Left renal pelvis (tissue), 4 donors: Measurements from ENCODE around the gene TMEM63B. TPM values are rescaled to one million over a fixed set of nuclear protein-coding genes. Genes with fewer than 3 reads are reported as not detected.
"Not testable (repeated sequence)": the region's sequence is repeated elsewhere in the genome, so short reads cannot be mapped to it uniquely, and the experiment has no call there.

Experiments used
- DNase-seq, 4 donors: peaks; one replicate each; pipeline ENCODE4 v3.0.0-alpha.2; 2013; ENCODE audit warnings: low read depth in 4 of 4, low spot score in 3 of 4
- polyA plus RNA-seq, 4 donors: library from polyadenylated mRNA; unstranded; fragments of 120-200 nt; gene quantifications; one replicate each; pipeline ENCODE4 v1.2.1, GENCODE V29; 2013; ENCODE audit not compliant: insufficient read length in 4 of 4

TMEM63B gene
- polyA plus RNA-seq, 4 donors = 23.9 to 37.9 (median 31.3) TPM

DNA sequence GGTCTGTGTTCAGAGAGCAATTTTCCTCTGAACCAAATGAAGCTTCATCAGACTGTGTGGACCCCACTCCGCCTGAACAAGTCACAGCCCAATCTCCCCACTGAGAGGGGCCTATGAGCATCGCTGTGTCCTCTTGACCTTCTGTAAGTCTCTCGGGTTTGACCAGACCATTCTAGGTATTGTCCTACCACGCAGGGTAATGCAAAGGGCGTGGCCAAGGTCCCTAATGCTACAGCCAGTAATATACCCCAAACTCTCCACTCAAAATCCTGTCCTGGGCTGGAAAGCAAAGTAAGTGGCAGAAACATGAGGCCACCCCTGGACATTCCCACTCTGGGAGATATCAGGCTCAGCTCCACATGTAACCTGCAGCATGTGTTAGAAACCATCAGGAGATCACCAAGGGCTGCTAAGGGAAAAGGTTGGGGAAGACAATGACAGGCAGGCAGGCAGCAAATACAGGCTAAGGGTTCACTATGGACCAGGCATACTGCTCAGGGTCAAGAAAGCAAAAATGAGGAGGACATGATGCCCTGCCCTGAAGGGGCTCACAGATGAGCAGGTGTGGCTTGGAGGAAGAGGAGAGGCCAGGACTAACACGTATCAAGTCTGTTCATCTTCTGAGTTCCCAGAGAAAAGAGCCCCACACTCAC, 33.5 kb upstream of the TMEM63B start:
- DNase-seq = no peak

DNA sequence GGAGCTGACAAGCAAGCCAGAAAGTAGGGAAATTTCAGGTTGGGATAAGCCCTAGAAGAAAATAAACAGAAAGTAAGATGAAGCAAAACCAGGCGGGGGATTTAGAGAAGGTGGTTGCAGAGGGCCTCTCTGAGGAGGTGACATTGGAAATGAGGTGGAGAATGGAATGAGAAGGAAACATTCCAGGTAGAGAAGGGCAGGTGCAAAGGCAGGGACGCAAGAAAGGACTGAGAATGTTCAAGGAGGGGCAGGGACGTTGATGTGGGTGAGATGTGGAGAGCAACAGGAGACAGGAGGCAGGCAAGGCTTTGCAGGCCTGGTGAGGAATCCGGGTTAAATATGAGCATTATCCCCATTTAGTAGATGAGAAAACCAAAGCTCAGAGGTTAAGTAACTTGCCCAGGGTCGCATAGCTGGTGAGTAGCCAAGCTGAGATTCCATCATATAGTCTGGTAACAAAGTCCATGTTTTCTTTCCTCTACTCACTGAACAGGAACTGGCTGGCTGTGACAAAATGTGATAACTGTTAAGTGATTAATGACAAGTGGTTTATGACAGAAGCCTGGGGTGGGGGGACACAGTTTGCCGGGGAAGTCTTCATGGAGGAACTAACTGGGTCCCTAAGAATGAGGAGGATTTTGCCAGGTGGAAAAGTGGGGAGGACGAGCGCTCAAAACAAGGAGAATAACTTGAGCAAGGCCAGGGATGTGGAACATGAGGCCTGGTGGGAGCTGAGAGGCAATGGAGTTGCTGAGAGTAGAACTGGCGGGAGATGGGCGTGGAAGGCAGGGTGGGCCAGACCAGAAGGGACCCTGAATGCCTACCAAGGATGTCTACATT, 32.7 kb upstream of the TMEM63B start:
- DNase-seq = no peak

DNA sequence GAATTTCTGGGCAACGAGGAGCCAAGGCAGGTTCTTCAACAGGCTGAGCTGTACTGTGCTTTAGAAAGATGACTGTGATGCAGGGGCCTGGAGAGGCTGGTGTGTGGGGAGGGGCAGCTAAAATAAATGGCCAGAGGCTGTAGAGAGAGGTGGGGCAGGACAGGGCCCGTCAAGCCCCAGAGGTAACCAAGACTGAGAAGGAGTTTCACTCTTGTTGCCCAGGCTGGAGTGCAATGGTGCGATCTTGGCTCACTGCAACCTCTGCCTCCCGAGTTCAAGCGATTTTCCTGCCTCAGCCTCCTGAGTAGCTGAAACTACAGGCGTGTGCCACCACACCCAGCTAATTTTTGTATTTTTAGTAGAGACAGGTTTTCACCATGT, 32.1 kb upstream of the TMEM63B start:
- not testable (repeated sequence) for DNase-seq

DNA sequence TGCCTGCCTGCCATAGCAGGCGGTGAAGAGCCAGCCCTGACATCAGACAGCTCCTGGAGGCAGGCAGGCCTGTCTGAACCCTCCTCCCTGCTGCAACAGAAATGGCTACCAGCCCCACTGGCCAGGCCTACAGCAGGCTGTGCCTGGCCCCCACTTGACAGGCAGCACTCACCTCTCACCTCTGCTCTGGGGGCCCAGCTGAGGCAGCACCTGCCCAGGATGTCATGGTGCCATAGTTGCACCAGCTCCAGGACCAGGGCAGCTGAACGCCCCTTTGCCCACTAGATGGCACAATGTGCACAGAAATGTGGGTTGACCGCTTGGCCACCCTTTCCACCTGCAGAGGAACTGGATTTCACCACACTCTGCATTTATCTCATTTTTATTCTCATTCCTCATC, 30.7 kb upstream of the TMEM63B start:
- DNase-seq = no peak

DNA sequence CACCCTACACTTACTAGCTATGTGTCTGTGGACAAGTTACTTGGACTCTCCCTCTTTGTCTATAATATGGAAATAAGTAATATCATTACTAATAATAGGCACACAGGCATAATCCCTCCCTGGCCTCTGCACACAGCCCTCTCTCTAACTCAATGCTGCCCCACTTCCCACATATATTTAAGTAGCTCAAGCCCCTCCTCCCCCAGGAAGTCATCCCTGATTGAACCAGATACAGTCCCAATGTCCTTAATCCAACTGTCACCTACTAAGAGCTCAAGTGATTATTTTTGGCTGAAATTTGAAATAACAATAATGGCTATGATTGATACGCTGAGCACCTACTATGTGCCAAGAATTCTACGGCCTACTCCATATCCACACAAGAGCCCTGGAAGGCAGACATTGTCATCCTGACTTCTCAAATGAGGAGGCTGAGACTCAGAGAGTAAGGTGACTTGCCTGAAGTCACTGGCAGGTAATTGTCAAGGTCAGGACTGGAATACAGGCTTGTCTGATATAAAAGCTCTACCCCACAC, 29.5 kb upstream of the TMEM63B start:
- no peak for DNase-seq

DNA sequence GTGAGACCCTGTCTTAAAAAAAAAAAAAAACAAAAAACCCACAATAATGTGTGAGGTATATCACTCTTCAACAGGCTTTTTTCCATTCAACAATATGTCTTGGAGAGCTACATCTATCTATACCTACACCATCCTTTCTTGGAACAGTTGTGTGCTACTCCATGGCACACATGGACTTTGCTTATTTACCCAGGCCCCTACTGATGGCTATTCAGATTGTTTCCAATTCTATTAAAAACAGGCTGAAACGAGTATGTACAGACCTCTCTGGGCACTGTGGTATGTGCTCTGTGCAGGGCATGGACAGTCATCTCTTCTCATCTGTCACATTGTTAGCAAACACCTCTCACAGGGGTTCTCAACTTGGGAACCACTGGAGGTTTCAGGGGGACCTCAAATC, 28.2 kb upstream of the TMEM63B start:
- DNase-seq = no peak

DNA sequence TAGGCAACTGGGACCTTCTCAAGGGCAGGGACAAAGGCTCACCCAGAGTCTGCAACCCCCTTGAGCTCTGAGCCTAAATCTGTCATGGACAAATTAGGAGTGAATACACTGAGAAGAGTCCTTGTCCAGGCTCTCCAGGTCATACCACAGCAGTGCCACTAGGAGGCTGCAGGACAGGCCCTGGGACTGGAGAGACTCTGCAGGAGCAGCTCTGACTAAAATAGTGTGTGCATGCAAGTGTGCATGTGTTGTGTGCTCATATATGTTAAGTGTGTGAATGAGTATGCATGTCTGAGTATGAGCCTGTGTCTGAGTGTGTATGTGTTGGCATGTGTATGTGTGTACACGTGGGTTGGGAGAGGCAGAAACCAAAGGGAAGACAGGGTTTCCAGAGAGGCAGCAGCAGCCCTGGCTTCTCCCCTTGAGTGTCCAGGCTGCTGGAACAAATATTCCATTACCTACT, 27.2 kb upstream of the TMEM63B start:
- no peak for DNase-seq

DNA sequence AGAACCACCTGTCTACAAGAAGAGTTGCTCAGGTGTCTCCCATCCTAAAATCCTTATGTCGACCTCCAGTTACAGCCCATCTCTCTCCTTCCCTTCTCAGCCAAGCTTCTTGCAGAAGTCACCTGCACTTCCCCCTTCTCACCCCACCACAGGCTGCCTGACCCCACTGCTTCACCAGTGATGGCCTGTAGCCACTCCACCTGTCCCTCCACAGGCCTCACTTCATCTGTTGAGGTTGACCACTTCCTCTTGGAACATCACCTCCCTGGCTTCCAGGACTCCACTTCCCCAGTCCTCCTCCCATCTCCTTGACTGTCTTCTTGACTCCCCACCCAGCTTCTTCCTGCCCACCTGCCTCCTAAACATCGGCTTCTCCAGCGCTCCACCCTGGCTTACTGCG, 25.5 kb upstream of the TMEM63B start:
- DNase-seq = no peak

DNA sequence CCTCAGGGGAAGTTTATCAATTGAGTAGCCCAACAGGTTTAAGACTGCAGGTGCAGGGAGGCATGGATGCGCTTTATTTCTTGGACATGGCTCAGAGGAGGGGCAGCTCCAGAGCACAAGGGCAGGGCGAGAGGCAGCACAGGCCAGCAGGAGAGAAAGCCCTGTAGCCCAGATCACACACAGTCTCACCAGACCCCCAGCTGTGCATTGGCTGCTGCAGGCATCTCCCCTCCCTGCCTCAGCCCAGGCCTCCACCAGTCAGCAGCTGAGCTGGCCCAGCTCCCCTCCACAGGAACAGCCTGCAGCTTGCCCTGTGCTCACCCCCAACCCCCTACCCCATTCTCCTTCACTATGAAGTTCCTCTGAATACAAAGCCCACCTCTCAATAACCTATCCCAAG, 24.8 kb upstream of the TMEM63B start:
- no peak for DNase-seq

DNA sequence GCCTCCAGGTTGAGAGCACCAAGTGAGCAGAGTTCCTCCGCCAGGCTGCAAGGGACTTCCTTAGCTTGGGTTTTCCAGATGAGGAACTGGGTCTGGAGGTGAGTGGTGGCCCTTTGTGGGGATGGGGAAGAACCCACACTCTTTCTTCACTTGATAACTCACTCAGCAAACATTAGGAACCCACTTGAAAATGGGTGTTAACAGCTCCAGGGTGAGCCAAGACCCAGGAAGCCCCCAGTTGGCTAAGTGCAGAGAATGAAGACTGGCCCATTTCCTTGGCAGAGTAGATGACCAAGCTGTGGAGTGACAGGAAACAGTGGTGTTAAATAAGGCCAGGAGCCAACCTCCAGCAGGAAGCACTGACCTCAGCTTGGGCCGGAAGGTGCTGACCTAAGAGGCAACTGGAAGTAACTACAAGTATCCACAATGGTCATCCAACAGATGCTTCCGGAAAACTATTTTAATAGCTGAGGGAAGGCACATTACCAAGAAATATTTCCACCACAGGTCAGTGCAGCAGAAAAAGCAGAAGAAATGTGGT, 22.8 kb upstream of the TMEM63B start:
- no peak for DNase-seq

DNA sequence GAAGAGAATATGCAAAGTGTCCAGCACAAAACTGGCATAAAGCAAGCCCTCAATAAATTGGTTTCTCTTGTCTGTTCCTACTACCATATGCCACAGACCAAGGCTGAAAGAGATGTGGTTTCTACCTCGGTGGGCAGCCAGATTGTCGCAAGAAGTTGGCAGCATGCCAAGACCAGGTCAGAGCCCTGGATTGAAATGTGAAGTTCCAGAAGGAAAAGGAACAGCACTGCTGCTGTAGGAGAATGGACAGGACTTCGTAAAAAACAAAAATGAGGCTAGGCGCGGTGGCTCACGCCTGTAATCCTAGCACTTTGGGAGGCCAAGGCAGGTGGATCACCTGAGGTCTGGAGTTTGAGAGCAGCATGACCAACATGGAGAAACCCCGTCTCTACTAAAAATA, 22.2 kb upstream of the TMEM63B start:
- no peak for DNase-seq

DNA sequence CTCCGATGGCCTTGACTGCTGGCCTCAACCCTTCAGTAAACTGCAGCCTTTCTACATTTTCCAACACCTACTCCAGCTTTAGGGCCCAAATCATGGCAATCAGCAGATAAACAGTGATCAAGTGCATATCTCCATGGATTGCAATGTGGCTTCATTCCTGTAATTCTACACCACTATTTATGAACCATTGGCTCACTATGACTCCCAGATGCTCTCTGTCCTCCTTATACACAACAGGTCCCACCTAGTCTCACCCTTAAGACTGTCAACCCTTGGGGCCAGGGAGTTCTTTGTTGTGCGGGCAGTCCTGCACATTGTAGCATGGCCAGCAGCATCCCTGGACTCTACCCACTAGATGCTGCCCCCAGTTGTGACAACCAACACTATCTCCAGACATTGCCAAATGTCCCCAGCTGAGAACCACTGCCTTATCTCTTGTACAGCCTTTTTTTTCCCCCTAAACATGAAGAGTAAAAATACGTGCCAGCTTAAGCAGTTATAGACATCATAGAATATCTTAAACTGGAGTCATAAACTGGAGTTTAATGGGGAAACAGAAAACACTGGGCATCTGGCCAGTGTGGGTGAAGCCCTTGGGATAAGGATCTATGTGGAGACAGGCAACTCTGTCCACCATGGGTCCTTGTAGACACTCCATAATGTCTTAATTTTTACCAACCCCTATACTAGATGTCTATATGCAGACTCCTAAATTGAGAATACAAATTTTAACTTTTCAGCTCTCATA, 21.2 kb upstream of the TMEM63B start:
- DNase-seq = no peak

DNA sequence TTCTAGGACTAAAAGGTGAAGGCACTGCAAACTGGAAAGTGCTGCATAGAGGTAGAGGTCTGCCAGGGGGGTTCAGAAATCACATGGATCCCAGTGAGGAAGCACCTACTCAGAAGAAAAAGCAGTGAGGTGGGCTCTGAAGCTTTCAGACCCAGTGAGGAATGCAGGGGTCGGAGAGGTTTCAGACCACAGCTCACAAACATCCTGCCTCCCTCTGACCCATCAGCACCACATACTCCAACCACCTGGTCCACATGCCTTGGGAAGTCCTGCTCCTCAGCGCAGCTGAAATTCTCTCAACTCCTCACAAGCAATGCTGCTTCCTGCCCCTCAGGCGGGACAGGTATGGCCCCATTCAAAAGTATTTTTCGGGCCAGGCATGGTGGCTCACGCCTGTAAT, 20.3 kb upstream of the TMEM63B start:
- DNase-seq = no peak

DNA sequence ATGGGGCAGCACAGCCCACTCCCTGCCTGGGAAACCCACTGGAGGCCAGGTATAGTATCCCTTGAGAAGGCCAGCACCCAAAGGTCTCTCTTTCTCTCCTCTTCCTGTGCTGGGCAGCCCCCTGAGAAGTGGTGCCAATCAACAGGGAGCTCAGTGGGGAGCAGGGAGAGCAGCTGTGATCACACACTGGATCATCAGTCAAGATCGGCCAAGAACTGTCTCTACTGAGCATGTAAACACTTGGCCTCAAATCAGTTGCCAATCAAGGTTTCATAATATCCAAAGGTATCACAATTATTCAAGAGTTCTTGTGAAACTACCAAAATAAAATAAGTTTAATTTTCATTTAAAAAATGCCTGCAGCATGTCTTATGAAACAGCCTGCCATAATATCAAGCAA, 18.9 kb upstream of the TMEM63B start:
- no peak for DNase-seq

DNA sequence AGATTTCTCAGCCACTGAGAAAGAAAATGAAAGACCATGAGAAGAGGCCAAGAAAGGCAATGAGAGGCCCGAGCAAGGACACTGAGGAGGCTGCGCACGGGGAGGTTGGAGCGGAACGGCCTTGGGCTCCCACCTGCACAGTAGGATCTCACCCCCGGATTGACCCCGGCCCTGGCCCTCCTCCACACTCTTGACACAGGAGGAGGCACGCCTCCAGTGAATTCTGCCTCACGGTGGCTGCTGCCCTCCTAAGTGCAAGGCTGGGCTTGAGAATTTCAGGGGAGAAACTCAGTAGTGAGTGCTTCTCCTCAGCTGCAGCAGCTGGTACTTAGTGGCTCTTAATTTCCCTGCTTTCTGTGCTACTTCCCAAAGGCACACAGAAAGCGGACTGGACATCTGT, 18.1 kb upstream of the TMEM63B start:
- no peak for DNase-seq

DNA sequence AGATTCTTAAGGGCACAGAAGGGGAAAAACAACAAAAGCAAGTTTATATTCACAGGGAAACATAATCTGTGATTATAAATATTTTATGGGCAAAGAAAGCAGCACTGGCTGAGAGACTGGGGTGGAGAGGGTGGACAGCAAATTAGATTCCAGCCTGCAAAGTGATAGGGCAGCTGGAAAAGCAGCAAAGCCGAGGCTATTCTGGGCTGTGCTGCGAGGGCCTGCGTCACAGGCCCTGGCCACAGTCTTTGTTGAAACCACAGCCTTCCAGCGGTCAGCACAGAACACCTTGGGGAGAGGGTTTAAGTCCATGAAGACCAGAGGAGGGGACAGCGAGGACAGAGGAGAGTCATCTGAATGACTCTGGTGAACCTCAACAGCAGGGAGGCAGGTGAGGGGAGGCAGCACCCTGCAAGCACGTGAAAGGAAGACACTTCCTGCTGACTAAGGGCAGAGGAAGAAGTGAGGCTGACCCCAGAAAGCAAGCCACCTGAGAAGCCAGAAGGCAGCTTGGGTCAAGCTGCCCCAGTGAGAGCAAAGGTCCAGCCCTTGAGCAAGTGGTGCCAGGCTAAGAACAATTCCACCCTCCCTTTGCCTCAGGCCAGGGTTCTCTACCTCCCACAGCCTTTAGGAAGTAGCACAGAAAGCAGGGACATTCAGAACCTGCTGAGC, 17.2 kb upstream of the TMEM63B start:
- DNase-seq = no peak

DNA sequence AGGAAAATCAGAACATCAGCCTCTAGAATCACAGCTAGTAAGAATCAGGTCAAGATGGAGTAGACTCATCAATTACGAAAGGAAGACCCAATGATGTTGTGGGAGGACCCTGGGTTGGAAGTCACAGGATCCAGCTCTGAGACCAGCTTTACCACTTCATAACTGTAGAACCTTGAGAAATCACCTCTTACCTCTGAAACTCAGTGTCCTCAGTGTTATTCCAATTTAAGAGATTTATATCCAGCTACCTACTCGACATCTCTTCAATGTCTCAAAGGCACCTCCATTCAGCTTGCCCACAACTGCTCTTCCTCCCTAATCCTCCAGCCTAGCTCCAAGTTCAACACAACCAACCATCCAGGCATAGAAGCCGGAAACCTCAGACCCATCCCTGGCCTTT, 16.4 kb upstream of the TMEM63B start:
- DNase-seq = no peak

DNA sequence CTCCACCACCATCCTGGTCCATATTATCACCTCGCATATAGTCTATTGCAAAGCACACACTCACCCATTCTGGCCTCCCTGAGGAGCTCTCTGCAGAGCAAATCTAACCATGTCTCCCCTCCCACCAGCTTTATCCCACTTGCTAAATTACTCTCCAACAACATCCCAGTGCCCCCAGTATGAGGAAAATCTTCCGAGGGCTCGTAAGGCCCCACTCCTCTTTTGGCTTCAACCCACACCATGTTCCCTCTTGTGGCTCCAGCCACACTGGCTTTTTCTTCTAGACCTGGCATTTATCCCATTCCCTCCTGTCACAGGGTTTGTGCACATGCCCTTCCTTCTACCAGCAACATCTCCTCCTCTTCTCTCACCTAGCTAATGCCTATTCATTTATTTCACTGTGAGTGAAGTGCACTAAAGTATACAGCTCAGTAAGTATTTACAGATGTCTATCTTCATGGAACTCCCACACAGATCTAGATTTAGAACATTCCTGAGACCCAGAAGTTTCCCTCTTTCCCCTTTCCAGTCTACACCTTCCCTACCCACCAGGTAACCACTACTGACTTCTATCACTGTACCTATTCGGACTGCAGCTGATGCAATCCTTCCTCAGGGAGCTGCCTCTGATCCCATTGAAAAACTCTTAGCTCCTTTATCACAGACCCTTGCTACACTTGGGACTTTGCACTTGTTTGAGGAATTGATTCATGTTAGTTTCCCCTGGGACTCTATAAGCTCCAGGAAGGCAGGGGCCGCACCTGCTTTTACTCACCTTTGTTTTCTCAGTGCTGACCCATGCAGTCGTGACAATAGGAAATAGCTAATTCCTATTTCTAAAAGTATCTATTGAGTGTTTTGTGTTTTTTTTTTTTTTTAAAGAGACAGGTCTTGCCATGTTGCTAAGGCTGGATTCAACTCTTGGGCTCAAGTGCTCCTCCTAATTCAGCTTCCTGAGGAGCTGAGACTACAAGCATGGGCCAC, 15.6 kb upstream of the TMEM63B start:
- DNase-seq = no peak

DNA sequence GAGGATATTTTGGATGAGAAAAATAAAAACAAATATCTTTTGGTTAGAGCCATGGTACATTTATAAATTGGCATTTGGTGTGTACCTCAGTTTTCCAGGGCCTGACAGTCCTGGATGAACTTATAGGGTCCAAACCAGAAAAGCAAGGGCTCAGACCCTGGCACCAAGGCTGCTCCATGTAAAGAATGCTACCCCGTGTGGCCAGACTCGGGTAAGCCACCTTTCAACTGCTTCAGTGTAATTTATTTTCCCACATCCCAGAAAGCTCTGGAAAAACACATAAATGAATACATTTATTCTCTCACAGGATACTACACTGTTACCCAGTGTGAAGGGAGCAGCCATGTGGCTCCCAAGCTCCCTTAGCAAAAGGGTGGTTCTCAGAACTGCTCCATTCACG, 13.9 kb upstream of the TMEM63B start:
- no peak for DNase-seq
